ENCODE results near the gene C3orf62. TPM values are rescaled to one million over a fixed set of nuclear protein-coding genes. Genes with fewer than 3 reads are reported as not detected.
"Not testable (repeated sequence)": the region's sequence is repeated elsewhere in the genome, so short reads cannot be mapped to it uniquely, and the experiment has no call there.

The C3orf62 gene
- total RNA-seq, 4 donors from 2014 or later: 2.8 to 6.2 (median 3.8) TPM

DNA sequence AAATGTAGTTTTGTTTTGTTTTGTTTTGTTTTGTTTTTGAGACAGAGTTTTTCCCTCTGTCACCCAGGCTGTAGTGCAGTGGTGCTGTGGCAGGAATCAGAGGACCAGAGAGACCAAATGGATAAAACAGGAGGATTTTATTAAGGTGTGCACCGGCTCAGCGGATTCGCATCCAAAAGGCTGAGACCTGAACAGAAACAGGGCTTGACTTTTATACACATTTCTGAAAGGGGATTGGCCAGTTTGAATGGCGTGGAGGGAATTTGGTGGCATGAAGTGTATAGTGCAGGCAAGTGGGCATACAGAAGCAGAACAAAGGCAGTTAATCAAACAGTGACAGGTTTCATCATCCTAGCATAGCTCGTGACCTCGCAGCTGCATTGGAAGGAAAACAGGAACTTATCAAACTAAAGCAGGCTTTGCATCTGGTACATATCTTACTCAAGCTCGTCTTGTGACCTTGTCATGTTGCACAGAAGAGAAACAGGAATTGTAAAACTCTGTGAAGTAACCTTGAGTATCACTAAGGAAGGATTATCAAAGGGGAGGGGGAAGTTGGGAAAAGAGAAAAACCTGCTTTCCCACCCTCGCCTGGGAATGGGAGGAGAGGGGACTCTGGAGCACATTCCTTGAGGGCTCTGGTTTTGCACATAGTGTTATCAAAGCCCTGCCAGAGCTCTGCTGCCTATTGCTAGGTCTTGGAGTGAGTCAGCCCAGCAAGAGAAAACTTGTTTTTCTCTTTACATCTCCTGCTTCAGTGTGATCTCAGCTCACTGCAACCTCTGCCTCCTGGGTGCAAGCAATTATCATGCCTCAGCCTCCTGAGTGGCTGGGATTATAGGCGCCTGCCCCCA, 38.5 kb downstream of the C3orf62 start:
- Histone ChIP-seq H3K4me3 (replicated peaks in 1 of 3) (no peak overlapping the region), H3K4me1 (no peaks in the 10 kb centered on the region), H3K36me3 (no peaks in the 10 kb centered on the region), H3K27me3 (no peaks in the 10 kb centered on the region), H3K9me3 (no peaks in the 10 kb centered on the region), H3K27ac (no peak overlapping the region)
- intact Hi-C loops (cut with DNase I): no loop called here
- no peak for DNase-seq
- 76 to 87% methylated on average over 9 of the region's 9 CpGs for WGBS, 2 donors
- no peak for TF ChIP-seq POLR2A (IDR thresholded peaks at IDR 0.05)
- TF ChIP-seq, protein P1, sequence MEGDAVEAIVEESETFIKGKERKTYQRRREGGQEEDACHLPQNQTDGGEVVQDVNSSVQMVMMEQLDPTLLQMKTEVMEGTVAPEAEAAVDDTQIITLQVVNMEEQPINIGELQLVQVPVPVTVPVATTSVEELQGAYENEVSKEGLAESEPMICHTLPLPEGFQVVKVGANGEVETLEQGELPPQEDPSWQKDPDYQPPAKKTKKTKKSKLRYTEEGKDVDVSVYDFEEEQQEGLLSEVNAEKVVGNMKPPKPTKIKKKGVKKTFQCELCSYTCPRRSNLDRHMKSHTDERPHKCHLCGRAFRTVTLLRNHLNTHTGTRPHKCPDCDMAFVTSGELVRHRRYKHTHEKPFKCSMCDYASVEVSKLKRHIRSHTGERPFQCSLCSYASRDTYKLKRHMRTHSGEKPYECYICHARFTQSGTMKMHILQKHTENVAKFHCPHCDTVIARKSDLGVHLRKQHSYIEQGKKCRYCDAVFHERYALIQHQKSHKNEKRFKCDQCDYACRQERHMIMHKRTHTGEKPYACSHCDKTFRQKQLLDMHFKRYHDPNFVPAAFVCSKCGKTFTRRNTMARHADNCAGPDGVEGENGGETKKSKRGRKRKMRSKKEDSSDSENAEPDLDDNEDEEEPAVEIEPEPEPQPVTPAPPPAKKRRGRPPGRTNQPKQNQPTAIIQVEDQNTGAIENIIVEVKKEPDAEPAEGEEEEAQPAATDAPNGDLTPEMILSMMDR (IDR thresholded peaks at IDR 0.05): no peak

DNA sequence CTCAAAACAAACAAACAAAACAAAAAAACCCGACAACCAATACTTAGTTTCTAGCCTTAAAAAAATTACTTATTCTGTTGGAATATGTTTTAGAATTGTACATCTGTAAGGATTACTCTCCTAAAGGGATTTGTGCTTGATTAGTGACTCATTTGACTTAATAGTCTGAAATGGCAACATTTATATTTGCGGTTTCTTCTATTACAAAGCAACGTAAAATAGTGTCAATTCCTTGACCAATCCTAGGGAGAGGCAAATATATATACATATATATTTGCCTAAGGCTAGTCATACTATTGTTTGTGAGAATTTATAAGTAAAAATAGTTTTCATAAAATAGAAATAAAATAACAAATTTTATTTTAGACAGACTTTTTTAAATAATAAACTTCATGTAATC, 39.7 kb downstream of the C3orf62 start:
- DNase-seq: no peak
- TF ChIP-seq POLR2A (IDR thresholded peaks at IDR 0.05): no peak
- TF ChIP-seq, protein P1 (IDR thresholded peaks at IDR 0.05): no peak
- Histone ChIP-seq H3K9me3 (no peaks in the 10 kb centered on the region), H3K36me3 (no peaks in the 10 kb centered on the region), H3K27ac (no peak overlapping the region), H3K27me3 (no peaks in the 10 kb centered on the region), H3K4me3 (replicated peaks in 1 of 3) (no peak overlapping the region), H3K4me1 (no peaks in the 10 kb centered on the region)
- 89 to 94% methylated on average over 3 of the region's 3 CpGs for WGBS, 2 donors
- intact Hi-C loops (cut with DNase I): no loop called here

DNA sequence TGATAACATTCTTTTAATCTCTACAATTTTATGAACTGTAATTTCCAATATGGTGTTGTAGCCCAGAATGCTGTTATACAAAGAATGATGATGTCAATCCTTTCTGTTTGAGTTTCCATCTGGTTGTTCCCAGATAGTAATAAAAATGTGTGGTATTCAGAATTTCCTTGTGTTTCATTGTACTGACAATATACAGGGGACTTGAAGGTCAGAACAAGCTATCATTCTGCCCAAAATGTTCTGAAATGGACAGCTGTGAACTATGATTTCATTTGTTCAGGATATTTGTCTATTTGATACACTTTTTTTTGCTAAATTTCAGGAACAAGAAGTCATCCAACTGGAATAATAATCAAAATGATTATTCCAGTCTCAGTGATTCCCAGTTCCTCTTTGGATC, 40.8 kb downstream of the C3orf62 start:
- Histone ChIP-seq H3K27me3 (no peaks in the 10 kb centered on the region), H3K4me1 (no peaks in the 10 kb centered on the region), H3K4me3 (replicated peaks in 1 of 3) (no peak overlapping the region), H3K27ac (no peak overlapping the region), H3K36me3 (no peaks in the 10 kb centered on the region), H3K9me3 (no peaks in the 10 kb centered on the region)
- no peak for DNase-seq
- intact Hi-C loops (cut with DNase I): no loop called here
- TF ChIP-seq POLR2A (IDR thresholded peaks at IDR 0.05): no peak
- TF ChIP-seq, protein P1 (IDR thresholded peaks at IDR 0.05): no peak

DNA sequence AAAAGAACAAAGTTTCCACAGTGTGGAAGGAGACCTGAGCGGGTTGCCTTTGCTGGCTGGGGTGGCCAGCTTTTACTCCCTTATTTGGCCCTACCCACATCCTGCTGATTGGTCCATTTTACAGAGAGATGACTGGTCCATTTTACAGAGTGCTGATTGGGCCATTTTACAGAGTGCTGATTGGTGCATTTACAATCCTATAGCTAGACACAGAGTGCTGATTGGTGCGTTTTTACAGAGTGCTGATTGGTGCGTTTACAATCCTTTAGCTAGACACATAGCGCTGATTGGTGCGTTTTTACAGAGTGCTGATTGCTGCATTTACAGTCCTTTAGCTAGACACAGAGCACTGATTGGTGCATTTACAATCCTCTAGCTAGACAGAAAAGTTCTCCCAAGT, 48.2 kb downstream of the C3orf62 start:
- H3K27ac ChIP-seq; H3K27me3 ChIP-seq; H3K36me3 ChIP-seq; H3K9me3 ChIP-seq; H3K4me1 ChIP-seq; intact Hi-C loops (cut with DNase I); DNase-seq; H3K4me3 ChIP-seq (replicated peaks in 1 of 3): not testable (repeated sequence)
- WGBS, 2 donors: 92 to 100% methylated on average over 5 of the region's 5 CpGs

DNA sequence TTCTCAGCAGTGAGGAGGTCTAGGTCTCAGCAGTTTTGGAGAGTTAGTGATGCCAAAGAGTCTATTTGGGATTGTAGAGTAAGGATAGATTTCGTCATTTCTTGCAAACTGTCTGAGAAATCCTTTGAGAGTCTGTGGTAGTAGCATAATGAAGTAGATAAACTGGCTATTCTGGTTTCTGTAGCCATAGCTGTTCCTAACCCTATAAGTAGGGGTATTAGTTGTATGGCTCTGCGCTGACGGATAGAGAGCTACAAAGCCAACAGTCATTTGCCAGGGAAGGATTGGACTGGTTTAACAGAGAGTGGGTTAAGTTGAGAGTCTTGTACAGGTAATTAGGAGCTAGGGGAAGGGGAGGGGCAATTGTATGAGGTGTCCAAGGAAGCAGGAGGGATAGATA, 55.0 kb downstream of the C3orf62 start:
- intact Hi-C loops (cut with DNase I): no loop called here
- Histone ChIP-seq H3K27ac (no peak overlapping the region), H3K27me3 (no peaks in the 10 kb centered on the region), H3K4me3 (replicated peaks in 1 of 3) (no peak overlapping the region), H3K4me1 (peaks cover 17 to 26% of the 10 kb centered on the region in 2 donors), H3K9me3 (no peaks in the 10 kb centered on the region), H3K36me3 (no peaks in the 10 kb centered on the region)
- 72 to 73% methylated on average over 3 of the region's 3 CpGs for WGBS, 2 donors
- no peak for DNase-seq
- TF ChIP-seq POLR2A (IDR thresholded peaks at IDR 0.05): no peak
- TF ChIP-seq, protein P1 (IDR thresholded peaks at IDR 0.05): no peak

DNA sequence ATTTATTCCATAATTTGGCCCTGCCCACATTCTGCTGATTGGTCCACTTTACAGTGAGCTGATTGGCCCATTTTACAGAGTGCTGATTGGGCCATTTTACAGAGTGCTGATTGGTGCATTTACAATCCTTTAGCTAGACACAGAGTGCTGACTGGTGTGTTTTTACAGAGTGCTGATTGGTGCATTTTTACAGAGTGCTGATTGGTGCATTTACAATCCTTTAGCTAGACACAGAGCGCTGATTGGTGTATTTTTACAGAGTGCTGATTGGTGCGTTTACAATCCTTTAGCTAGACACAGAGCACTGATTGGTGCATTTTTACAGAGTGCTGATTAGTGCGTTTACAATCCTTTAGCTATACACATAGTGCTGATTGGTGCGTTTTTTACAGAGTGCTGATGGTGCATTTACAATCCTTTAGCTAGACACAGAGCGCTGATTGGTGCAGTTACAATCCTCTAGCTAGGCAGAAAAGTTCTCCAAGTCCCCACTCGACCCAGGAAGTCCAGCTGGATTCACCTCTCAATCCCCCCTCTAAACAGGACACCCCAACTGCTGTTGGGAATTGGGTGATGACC, 56.0 kb downstream of the C3orf62 start:
- H3K27me3 ChIP-seq; H3K36me3 ChIP-seq; DNase-seq; H3K27ac ChIP-seq; intact Hi-C loops (cut with DNase I); H3K9me3 ChIP-seq; H3K4me3 ChIP-seq (replicated peaks in 1 of 3): not testable (repeated sequence)
- 84 to 95% methylated on average over 6 of the region's 6 CpGs for WGBS, 2 donors
- H3K4me1 ChIP-seq: peaks cover 20 to 29% of the 10 kb centered on the region in 2 donors

All from thyroid gland (tissue), 4 donors.